OCI-LY7 (cell line): ENCODE measurements around the gene MIGA1. TPM values are rescaled to one million over a fixed set of nuclear protein-coding genes. Genes with fewer than 3 reads are reported as not detected.

ENCODE experiments used
- BruUV-seq: library from RNA; stranded (reverse); fragments of 400-500 nt; replicated peaks from 2 replicates; lab custom pipeline; 2021; lab: Mats Ljungman, UMichigan
- CTCF ChIA-PET: fragments of 300-600 bp; sonication (Branson Sonifier 250); formaldehyde crosslinking; loops from one replicate; lab custom pipeline; 2022; ENCODE audit warnings: antibody characterized with exemption; ENCODE audit not compliant: unreplicated experiment; lab: Charles Lee
- POLR2A ChIA-PET: fragments of 300-600 bp; sonication (Branson Sonifier 250); formaldehyde crosslinking; loops from one replicate; lab custom pipeline; 2022; ENCODE audit warnings: antibody characterized with exemption; lab: Charles Lee
- DNase-seq: peaks from one replicate; pipeline ENCODE4 v3.0.0-alpha.2; 2015; ENCODE audit warnings: low spot score
- H2AFZ ChIP-seq: fragments of 200-600 bp; sonication (generic), shearing (Covaris generic); 2 replicates; pipeline ENCODE4 v1.6.1; 2014; ENCODE audit warnings: mild to moderate bottlenecking, antibody characterized with exemption, low read length, moderate library complexity
- H3K27ac ChIP-seq: fragments of 200-600 bp; sonication (generic); 2 replicates; pipeline ENCODE4 v1.5.1; 2014; ENCODE audit warnings: mixed run types, low read depth, mild to moderate bottlenecking, moderate library complexity, low read length, inconsistent platforms; ENCODE audit not compliant: poor library complexity, severe bottlenecking
- H3K36me3 ChIP-seq: fragments of 200-600 bp; sonication (generic); 2 replicates; pipeline ENCODE4 v1.6.1; 2014; ENCODE audit warnings: mild to moderate bottlenecking, antibody characterized with exemption, low read length, moderate library complexity, mixed read lengths; ENCODE audit not compliant: insufficient read depth
- H3K4me1 ChIP-seq: fragments of 200-600 bp; sonication (generic); 2 replicates; pipeline ENCODE4 v1.5.1; 2014; ENCODE audit warnings: mild to moderate bottlenecking, low read length; ENCODE audit not compliant: insufficient read depth, poor library complexity, severe bottlenecking
- H3K4me2 ChIP-seq: fragments of 200-600 bp; sonication (generic); 2 replicates; pipeline ENCODE4 v1.6.1; 2014; ENCODE audit warnings: mild to moderate bottlenecking, low read length
- H3K4me3 ChIP-seq: fragments of 200-600 bp; sonication (generic); 2 replicates; pipeline ENCODE4 v1.5.1; 2014; ENCODE audit warnings: mild to moderate bottlenecking, low read depth, low read length; ENCODE audit not compliant: poor library complexity, severe bottlenecking
- H3K79me2 ChIP-seq: fragments of 200-600 bp; sonication (generic); 2 replicates; pipeline ENCODE4 v1.6.1; 2016; ENCODE audit warnings: low read depth, mild to moderate bottlenecking, low read length, moderate library complexity, mixed read lengths; ENCODE audit not compliant: insufficient read depth
- H3K9me2 ChIP-seq: fragments of 200-600 bp; sonication (generic); 2 replicates; pipeline ENCODE4 v1.6.1; 2016; ENCODE audit warnings: mild to moderate bottlenecking, low read length, mixed read lengths; ENCODE audit not compliant: insufficient read depth
- H3K9me3 ChIP-seq: fragments of 200-600 bp; sonication (generic); 2 replicates; pipeline ENCODE4 v1.6.1; 2014; ENCODE audit warnings: mild to moderate bottlenecking, mixed run types, low read length, mixed read lengths
- H4K20me1 ChIP-seq: fragments of 200-600 bp; sonication (generic); 2 replicates; pipeline ENCODE4 v1.6.1; 2014; ENCODE audit warnings: mild to moderate bottlenecking, antibody characterized with exemption, low read length, moderate library complexity, mixed read lengths; ENCODE audit not compliant: insufficient read depth
- EZH2phosphoT487 ChIP-seq: fragments of 200-600 bp; sonication (generic); IDR thresholded peaks from 2 replicates; pipeline ENCODE4 v1.6.1; 2018; ENCODE audit warnings: low read depth, borderline replicate concordance, mild to moderate bottlenecking, mixed run types, antibody characterized with exemption, low read length, moderate library complexity, mixed read lengths
- intact Hi-C: fragments of 100-400 bp; cut with micrococcal nuclease; formaldehyde crosslinking; loops from one replicate; pipeline ENCODE4 v1.10.0; 2022; ENCODE audit not compliant: unreplicated experiment
- total RNA-seq, 2 experiments: library from RNA; depleted of rRNA in 1 of 2; stranded (reverse); fragments of >200 nt in 1 of 2; shearing (Covaris generic) in 1 of 2; gene quantifications; 2 replicates each; pipeline ENCODE4 v1.2.3, GENCODE V29; 2014 to 2022
- TF ChIP-seq, protein P1 (sequence below): fragments of 200-600 bp; sonication (generic); conservative IDR thresholded peaks from 2 replicates; pipeline ENCODE4 v1.5.1; 2014; ENCODE audit warnings: mild to moderate bottlenecking, antibody characterized with exemption, low read length, moderate library complexity, mixed read lengths

Gene MIGA1
- total RNA-seq, 2 experiments from 2014 or later: 5.1 to 8.4 TPM

DNA sequence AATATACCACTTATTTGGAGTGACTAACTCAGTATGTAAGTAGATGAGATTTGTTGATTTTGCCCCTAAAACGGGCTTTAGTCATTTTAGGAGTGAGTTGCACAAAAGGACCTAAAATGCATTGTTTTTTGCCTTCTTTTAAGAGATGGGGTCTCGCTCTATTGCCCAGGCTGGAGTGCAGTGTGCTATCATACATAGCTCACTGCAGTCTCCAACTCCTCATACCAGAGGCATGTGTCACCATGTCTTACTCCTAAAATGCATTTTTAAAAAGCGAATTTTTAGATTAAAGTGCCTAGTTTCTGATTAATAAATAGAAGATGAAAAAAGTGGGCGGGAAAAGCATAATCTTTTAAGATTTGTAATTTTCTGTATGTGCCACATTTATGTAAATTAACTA, 97.4 kb downstream of the MIGA1 start:
- no peak overlapping the region for H3K4me3 ChIP-seq
- CTCF ChIA-PET: no interaction called here
- no peak for TF ChIP-seq EZH2phosphoT487
- TF ChIP-seq, protein P1, sequence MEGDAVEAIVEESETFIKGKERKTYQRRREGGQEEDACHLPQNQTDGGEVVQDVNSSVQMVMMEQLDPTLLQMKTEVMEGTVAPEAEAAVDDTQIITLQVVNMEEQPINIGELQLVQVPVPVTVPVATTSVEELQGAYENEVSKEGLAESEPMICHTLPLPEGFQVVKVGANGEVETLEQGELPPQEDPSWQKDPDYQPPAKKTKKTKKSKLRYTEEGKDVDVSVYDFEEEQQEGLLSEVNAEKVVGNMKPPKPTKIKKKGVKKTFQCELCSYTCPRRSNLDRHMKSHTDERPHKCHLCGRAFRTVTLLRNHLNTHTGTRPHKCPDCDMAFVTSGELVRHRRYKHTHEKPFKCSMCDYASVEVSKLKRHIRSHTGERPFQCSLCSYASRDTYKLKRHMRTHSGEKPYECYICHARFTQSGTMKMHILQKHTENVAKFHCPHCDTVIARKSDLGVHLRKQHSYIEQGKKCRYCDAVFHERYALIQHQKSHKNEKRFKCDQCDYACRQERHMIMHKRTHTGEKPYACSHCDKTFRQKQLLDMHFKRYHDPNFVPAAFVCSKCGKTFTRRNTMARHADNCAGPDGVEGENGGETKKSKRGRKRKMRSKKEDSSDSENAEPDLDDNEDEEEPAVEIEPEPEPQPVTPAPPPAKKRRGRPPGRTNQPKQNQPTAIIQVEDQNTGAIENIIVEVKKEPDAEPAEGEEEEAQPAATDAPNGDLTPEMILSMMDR: no peak

DNA sequence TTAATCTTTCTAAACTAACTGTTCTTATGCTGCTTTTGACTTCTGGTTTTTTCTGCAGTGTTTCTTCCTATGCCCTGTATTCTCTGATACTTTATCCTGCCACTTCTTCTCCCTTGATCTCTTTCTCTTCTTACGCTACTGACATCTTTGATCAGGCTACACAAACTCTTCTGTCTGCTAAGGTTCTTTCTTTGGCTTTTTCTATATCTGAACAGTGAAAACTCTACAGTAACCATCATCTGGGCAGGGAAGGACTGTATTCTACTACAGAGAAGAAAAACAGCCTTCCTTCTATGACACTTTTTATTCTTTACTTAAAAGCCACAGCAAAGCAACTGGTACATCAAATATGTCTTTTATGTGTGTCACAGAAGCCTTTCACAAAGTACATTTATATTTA, 101.6 kb downstream of the MIGA1 start:
- intact Hi-C loops: no loop called here
- Histone ChIP-seq H2AFZ (no peak overlapping the region), H3K27ac (no peak overlapping the region), H3K9me3 (no peaks in the 10 kb centered on the region), H3K4me1 (no peaks in the 10 kb centered on the region), H3K9me2 (no peaks in the 10 kb centered on the region), H3K4me2 (no peak overlapping the region), H4K20me1 (no peaks in the 10 kb centered on the region), H3K4me3 (no peak overlapping the region), H3K79me2 (no peaks in the 10 kb centered on the region), H3K36me3 (no peaks in the 10 kb centered on the region)
- DNase-seq: no peak
- POLR2A ChIA-PET: no interaction called here
- TF ChIP-seq, protein P1: no peak
- no peak for TF ChIP-seq EZH2phosphoT487
- no TSS peak for BruUV-seq
- CTCF ChIA-PET: no interaction called here

More for the DNA sequence above, 97.4 kb downstream of the MIGA1 start:
- H3K36me3 ChIP-seq: peaks cover 7% of the 10 kb centered on the region; the same call in 1 of the 2 replicates
- no peaks in the 10 kb centered on the region for H3K9me2 ChIP-seq
- no peak for DNase-seq
- intact Hi-C loops: no loop called here
- H3K9me3 ChIP-seq: no peaks in the 10 kb centered on the region
- H2AFZ ChIP-seq: no peak overlapping the region
- H3K4me1 ChIP-seq: no peaks in the 10 kb centered on the region
- H4K20me1 ChIP-seq: no peaks in the 10 kb centered on the region
- POLR2A ChIA-PET: interaction anchor here (1.3 kb wide), 1 partner anchor 29 kb away, joined by 3 read pairs; no protein-coding TSS in a partner anchor
- no peak overlapping the region for H3K27ac ChIP-seq
- BruUV-seq: no TSS peak
- H3K79me2 ChIP-seq: no peaks in the 10 kb centered on the region
- no peak overlapping the region for H3K4me2 ChIP-seq

DNA sequence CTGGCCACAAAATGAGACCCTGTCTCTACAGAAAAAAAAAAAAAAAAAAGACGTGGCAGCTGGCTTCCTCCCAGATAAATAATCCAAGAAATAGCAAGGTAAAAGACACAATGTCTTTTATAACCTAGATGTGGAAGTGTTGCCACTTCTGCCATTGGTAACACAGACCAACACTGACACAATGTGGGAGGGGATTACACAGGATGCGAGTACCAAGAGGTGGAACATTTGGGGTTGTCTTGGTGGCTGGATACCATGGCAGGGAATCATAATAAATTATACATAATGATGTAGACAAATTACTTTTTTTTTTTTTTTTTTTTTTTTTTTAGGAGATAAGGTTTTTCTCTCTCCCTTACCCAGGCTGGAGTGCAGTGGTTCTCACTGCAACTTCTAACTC, 103.0 kb downstream of the MIGA1 start:
- Histone ChIP-seq H3K9me2 (no peaks in the 10 kb centered on the region), H2AFZ (no peak overlapping the region), H3K36me3 (no peaks in the 10 kb centered on the region), H3K27ac (no peak overlapping the region), H3K9me3 (no peaks in the 10 kb centered on the region), H3K4me3 (no peak overlapping the region), H3K4me2 (no peak overlapping the region), H4K20me1 (no peaks in the 10 kb centered on the region), H3K4me1 (no peaks in the 10 kb centered on the region), H3K79me2 (no peaks in the 10 kb centered on the region)
- BruUV-seq: no TSS peak
- ChIA-PET POLR2A (interaction anchor here (0.7 kb wide), 1 partner anchor 561 kb away, joined by 4 read pairs; no protein-coding TSS in a partner anchor), CTCF (no interaction called here)
- TF ChIP-seq EZH2phosphoT487: no peak
- TF ChIP-seq, protein P1: no peak
- no peak for DNase-seq
- intact Hi-C loops: no loop called here
